HepG2 (cell line): ENCODE results near the gene IER5L. TPM values are rescaled to one million over a fixed set of nuclear protein-coding genes. Genes with fewer than 3 reads are reported as not detected.

Source experiments
- ATAC-seq: fragments of 200-7000 bp; cut with Tn5 transposase; 3 replicates; pipeline ENCODE4 v1.9.1; 2020; ENCODE audit warnings: mild to moderate bottlenecking, moderate library complexity
- BruUV-seq: library from RNA; stranded (reverse); fragments of 400-500 nt; replicated peaks from 2 replicates; lab custom pipeline; 2021; lab: Mats Ljungman, UMichigan
- CTCF ChIA-PET: fragments of 300-600 bp; formaldehyde crosslinking; extraction: SDS; loops from one replicate; lab custom pipeline; 2021; ENCODE audit warnings: low total read pairs, inconsistent platforms, low intra/inter-chr PET ratio; lab: Yijun Ruan, JAX
- POLR2A ChIA-PET: fragments of 350-600 bp; sonication (Branson Sonifier 250); formaldehyde crosslinking; loops from one replicate; lab custom pipeline; 2020; ENCODE audit warnings: antibody characterized with exemption, inconsistent platforms; lab: Yijun Ruan, JAX
- DNase-seq: peaks from one replicate; pipeline ENCODE4 v3.0.0-alpha.2; 2015; ENCODE audit warnings: low spot score
- FAIRE-seq: peaks from 3 replicates; lab custom pipeline; 2011; peaks lifted over from hg19 to GRCh38; lab: Jason Lieb, UNC
- H2AFZ ChIP-seq: one replicate; pipeline ENCODE4 v1.6.1; 2011; ENCODE audit warnings: low read length, inconsistent platforms
- H3K27ac ChIP-seq: fragments of 300-600 bp; 3 replicates; pipeline ENCODE4 v1.8.0; 2011; ENCODE audit warnings: mixed run types, mild to moderate bottlenecking, mixed read lengths, low read length, inconsistent platforms; ENCODE audit not compliant: insufficient read depth; ENCODE audit errors: extremely low read length
- H3K27me3 ChIP-seq, 2 experiments: fragments of 200-600 bp in 1 of 2; 2 replicates in 1 of 2; 3 replicates in 1 of 2; pipeline versions ENCODE4 v1.6.0 to v1.8.0; 2011; ENCODE audit warnings: low read length in 2 of 2, mild to moderate bottlenecking in 2 of 2, moderate library complexity in 2 of 2, inconsistent platforms in 1 of 2; ENCODE audit not compliant: insufficient read depth in 2 of 2, control insufficient read depth in 1 of 2
- H3K36me3 ChIP-seq, 2 experiments: fragments of 200-600 bp in 1 of 2; replicated peaks in 1 of 2; 2 replicates in 1 of 2; 3 replicates in 1 of 2; pipeline versions ENCODE4 v1.5.1 to v1.8.0; 2011; ENCODE audit warnings: low read length in 2 of 2, inconsistent platforms in 1 of 2; ENCODE audit not compliant: insufficient read depth in 2 of 2, control insufficient read depth in 1 of 2
- H3K4me1 ChIP-seq: 2 replicates; pipeline ENCODE4 v1.5.1; 2012; ENCODE audit warnings: low read length, inconsistent platforms; ENCODE audit not compliant: insufficient read depth
- H3K4me2 ChIP-seq: 2 replicates; pipeline ENCODE4 v1.6.0; 2011; ENCODE audit warnings: low read depth, low read length, inconsistent platforms
- H3K4me3 ChIP-seq, 3 experiments: fragments of 200-600 bp in 1 of 3; sonication (generic), shearing (Covaris generic) in 1 of 3; replicated peaks in 1 of 3; 2 replicates each; pipeline ENCODE4 v1.5.1; 2011 to 2016; ENCODE audit warnings: low read length in 3 of 3, inconsistent platforms in 2 of 3, low read depth in 2 of 3, mild to moderate bottlenecking in 2 of 3, control low read depth in 1 of 3, mixed read lengths in 1 of 3; ENCODE audit not compliant: insufficient read depth in 1 of 3
- H3K79me2 ChIP-seq: one replicate; pipeline ENCODE4 v1.6.1; 2011; ENCODE audit warnings: low read length, inconsistent platforms; ENCODE audit not compliant: insufficient read depth
- H3K9ac ChIP-seq: 2 replicates; pipeline ENCODE4 v1.6.0; 2011; ENCODE audit warnings: mild to moderate bottlenecking, low read depth, low read length, inconsistent platforms; ENCODE audit not compliant: insufficient read depth
- H3K9me3 ChIP-seq: 2 replicates; pipeline ENCODE4 v1.5.1; 2012; ENCODE audit warnings: mild to moderate bottlenecking, low read length
- H4K20me1 ChIP-seq: 2 replicates; pipeline ENCODE4 v1.6.0; 2011; ENCODE audit warnings: inconsistent platforms, mild to moderate bottlenecking, low read length, moderate library complexity; ENCODE audit not compliant: insufficient read depth
- FOSL2 ChIP-seq: sonication (generic); formaldehyde crosslinking; IDR thresholded peaks from 2 replicates; pipeline ENCODE4 v1.4.0; 2020; ENCODE audit warnings: missing genetic modification reagents
- SNAPC5 ChIP-seq: sonication (generic); formaldehyde crosslinking; IDR thresholded peaks from 2 replicates; pipeline ENCODE4 v1.8.1; 2023; ENCODE audit warnings: mild to moderate bottlenecking, missing genetic modification reagents, borderline replicate concordance
- TEAD2 ChIP-seq: sonication (generic); formaldehyde crosslinking; IDR thresholded peaks from 2 replicates; pipeline ENCODE4 v1.9.0; 2021; ENCODE audit warnings: missing genetic modification reagents
- ZNF691 ChIP-seq: sonication (generic); formaldehyde crosslinking; IDR thresholded peaks from 2 replicates; pipeline ENCODE4 v1.4.0; 2020; ENCODE audit warnings: missing genetic modification reagents, low read depth, mild to moderate bottlenecking, borderline replicate concordance
- ZNF749 ChIP-seq: sonication (generic); formaldehyde crosslinking; IDR thresholded peaks from 2 replicates; pipeline ENCODE4 v1.8.0; 2022; ENCODE audit warnings: mild to moderate bottlenecking, missing genetic modification reagents, moderate library complexity, borderline replicate concordance
- WGBS: methylation state at CpG from one replicate; pipeline ENCODE4 v1.1.6; 2017; ENCODE audit warnings: low lambda C conversion rate; 5-methylcytosine and 5-hydroxymethylcytosine counted together
- in situ Hi-C: cut with HindIII; loops from 2 replicates; pipeline ENCODE4 v1.10.0; 2017; ENCODE audit warnings: low pct_unique_long_range_greater_than_20kb; ENCODE audit not compliant: extremely low pct_ligation_motif_present
- intact Hi-C: fragments of 100-400 bp; cut with micrococcal nuclease; formaldehyde crosslinking; loops from one replicate; pipeline ENCODE4 v1.10.0; 2022; ENCODE audit not compliant: unreplicated experiment
- polyA plus RNA-seq, 8 experiments: library from polyadenylated mRNA; depleted of rRNA in 3 of 8; stranded (reverse) in 7 of 8; unstranded in 1 of 8; fragments of >200 nt; fragmentation: Illumina TruSeq in 4 of 8; extraction: Trizol in 4 of 8; gene quantifications; 2 replicates each; pipeline versions ENCODE4 v1.2.1 to v1.2.3, GENCODE V29; 2011 to 2016; ENCODE audit warnings: low read depth in 4 of 8, missing spikeins in 1 of 8, mixed read lengths in 1 of 8; ENCODE audit not compliant: insufficient read depth in 1 of 8
- total RNA-seq, 5 experiments: library from RNA; depleted of rRNA; stranded (reverse); fragments of >200 nt; fragmentation: Illumina TruSeq; extraction: Trizol; gene quantifications; 2 replicates each; pipeline ENCODE4 v1.2.3, GENCODE V29; 2016; ENCODE audit warnings: low read depth in 1 of 5

IER5L gene
- total and polyA plus RNA-seq, 2 of the 13 experiments (the other 11 are each of a cell fraction or from before 2014, with no cell fraction given) = 1.8 to 3.3 TPM

- no peaks in the 10 kb centered on the region for H3K9me3 ChIP-seq
- ATAC-seq (no peak), FAIRE-seq (no peak), DNase-seq (no peak)
- peaks cover 74% of the 10 kb centered on the region for H3K4me1 ChIP-seq
- no peaks in the 10 kb centered on the region for H4K20me1 ChIP-seq
- 49% methylated on average over 6 of the region's 6 CpGs for WGBS
- H3K4me3 ChIP-seq = no peak overlapping the region
- H3K9ac ChIP-seq = no peak overlapping the region
- BruUV-seq = no TSS peak
- no peak overlapping the region for H2AFZ ChIP-seq
- POLR2A ChIA-PET = interaction anchor here (1.2 kb wide), 1 partner anchor 326 kb away, joined by 3 read pairs; no protein-coding TSS in a partner anchor
- TF ChIP-seq SNAPC5 (CRISPR knock-in tag) (no peak), FOSL2 (0 out of 2 replicates have a peak, but pooled peaks have one; percentile 12), ZNF691 (peak; percentile 97), ZNF749 (CRISPR knock-in tag) (no peak), TEAD2 (no peak)
- no peak overlapping the region for H3K27ac ChIP-seq
- in situ Hi-C loops = loop anchor here (10.0 kb wide), 2 partner anchors 305 to 445 kb away; no protein-coding TSS in a partner anchor
- intact Hi-C loops = loop anchor here (10.0 kb wide), 3 partner anchors 175 to 455 kb away; partner anchors contain the start of genes C9orf50 and NTMT1
- peaks cover 9 to 30% of the 10 kb centered on the region in 2 experiments for H3K27me3 ChIP-seq
- H3K79me2 ChIP-seq = no peaks in the 10 kb centered on the region
- no peak overlapping the region for H3K4me2 ChIP-seq
- no peaks in the 10 kb centered on the region for H3K36me3 ChIP-seq
- CTCF ChIA-PET = no interaction called here
These were observed 7.8 kb downstream of the IER5L start for GRCh38 chr9:129170229-129170628.
